Endothelial cell of umbilical vein (primary cell): ENCODE results near the gene TMPRSS5. TPM values are rescaled to one million over a fixed set of nuclear protein-coding genes. Genes with fewer than 3 reads are reported as not detected.

ENCODE experiments used
- BruUV-seq: library from RNA; stranded (reverse); fragments of 400-500 nt; replicated peaks from 2 replicates; lab custom pipeline; 2021; lab: Mats Ljungman, UMichigan
- CTCF ChIA-PET: fragments of 300-600, 350-600 bp; sonication (Branson Sonifier 250); formaldehyde crosslinking; loops from one replicate; lab custom pipeline; 2021; ENCODE audit warnings: antibody characterized with exemption, inconsistent platforms; lab: Charles Lee
- POLR2A ChIA-PET: fragments of 300-600, 350-600 bp; sonication (Branson Sonifier 250); formaldehyde crosslinking; loops from one replicate; lab custom pipeline; 2021; ENCODE audit warnings: antibody characterized with exemption, inconsistent platforms; lab: Charles Lee
- DNase-seq: peaks from one replicate; pipeline ENCODE4 v3.0.0-alpha.2; 2011; ENCODE audit warnings: low read depth, low spot score
- FAIRE-seq: peaks from 2 replicates; lab custom pipeline; 2011; peaks lifted over from hg19 to GRCh38; lab: Jason Lieb, UNC
- H2AFZ ChIP-seq: 2 replicates; pipeline ENCODE4 v1.6.0; 2012; ENCODE audit warnings: low read depth, low read length, control low read depth, inconsistent platforms
- H3K27ac ChIP-seq: 2 replicates; pipeline ENCODE4 v1.5.1; 2011; ENCODE audit warnings: low read depth, mild to moderate bottlenecking, control low read depth, low read length, moderate library complexity; ENCODE audit not compliant: insufficient read depth
- H3K27me3 ChIP-seq, 2 experiments: 2 replicates each; pipeline versions ENCODE4 v1.6.0 to v1.6.1; 2011; ENCODE audit warnings: low read length in 2 of 2, mixed read lengths in 1 of 2; ENCODE audit not compliant: control insufficient read depth in 2 of 2, insufficient read depth in 2 of 2
- H3K36me3 ChIP-seq, 2 experiments: 2 replicates in 1 of 2; 3 replicates in 1 of 2; pipeline ENCODE4 v1.5.1; 2011; ENCODE audit warnings: low read length in 2 of 2, mild to moderate bottlenecking in 1 of 2, moderate library complexity in 1 of 2; ENCODE audit not compliant: control insufficient read depth in 2 of 2, insufficient read depth in 2 of 2; ENCODE audit errors: extremely low read depth in 1 of 2
- H3K4me1 ChIP-seq: 3 replicates; pipeline ENCODE4 v1.5.1; 2011; ENCODE audit warnings: mild to moderate bottlenecking, low read length; ENCODE audit not compliant: control insufficient read depth, insufficient read depth; ENCODE audit errors: extremely low read depth
- H3K4me2 ChIP-seq: 2 replicates; pipeline ENCODE4 v1.6.1; 2011; ENCODE audit warnings: low read length, control low read depth, mixed read lengths; ENCODE audit not compliant: insufficient read depth
- H3K4me3 ChIP-seq, 3 experiments: fragments of 200-600 bp in 1 of 3; sonication (generic), shearing (Covaris generic) in 1 of 3; replicated peaks in 1 of 3; 2 replicates each; pipeline ENCODE4 v1.5.1; 2011 to 2016; ENCODE audit warnings: control low read depth in 3 of 3, low read length in 3 of 3, mild to moderate bottlenecking in 2 of 3, inconsistent platforms in 1 of 3, low read depth in 1 of 3, moderate library complexity in 1 of 3; ENCODE audit not compliant: insufficient read depth in 1 of 3
- H3K79me2 ChIP-seq: 2 replicates; pipeline ENCODE4 v1.6.0; 2012; ENCODE audit warnings: low read length, inconsistent platforms; ENCODE audit not compliant: control insufficient read depth, insufficient read depth
- H3K9ac ChIP-seq: replicated peaks from 2 replicates; pipeline ENCODE3; 2011; ENCODE audit warnings: low read length, control low read depth; ENCODE audit not compliant: insufficient read depth; ENCODE audit errors: extremely low read depth
- H3K9me1 ChIP-seq: replicated peaks from 3 replicates; pipeline ENCODE4 v1.6.0; 2011; ENCODE audit warnings: mild to moderate bottlenecking, low read length; ENCODE audit not compliant: control insufficient read depth, insufficient read depth; ENCODE audit errors: extremely low read depth
- H3K9me3 ChIP-seq: replicated peaks from 2 replicates; pipeline ENCODE4 v1.5.1; 2012; ENCODE audit warnings: low read length, inconsistent platforms; ENCODE audit not compliant: control insufficient read depth, insufficient read depth
- H4K20me1 ChIP-seq: replicated peaks from 2 replicates; pipeline ENCODE3; 2011; ENCODE audit warnings: mild to moderate bottlenecking, low read length; ENCODE audit not compliant: control insufficient read depth, insufficient read depth; ENCODE audit errors: extremely low read depth
- CTCF ChIP-seq, 2 donors: IDR thresholded peaks; 1 replicate in 1 of 2; 2 replicates in 1 of 2; pipeline ENCODE4 v1.5.1; 2011; ENCODE audit warnings: low read length in 2 of 2, mild to moderate bottlenecking in 2 of 2, moderate library complexity in 2 of 2, control low read depth in 1 of 2, inconsistent platforms in 1 of 2, low read depth in 1 of 2; ENCODE audit not compliant: insufficient read depth in 1 of 2; ENCODE audit errors: extremely low read depth in 1 of 2
- EZH2 ChIP-seq: IDR thresholded peaks from 2 replicates; pipeline ENCODE4 v1.6.1; 2012; ENCODE audit warnings: borderline replicate concordance, low read depth, mild to moderate bottlenecking, moderate library complexity, low read length, inconsistent platforms; ENCODE audit not compliant: severe bottlenecking
- FOS ChIP-seq: IDR thresholded peaks from 2 replicates; pipeline ENCODE4 v1.6.1; 2011; ENCODE audit warnings: mild to moderate bottlenecking, low read length, moderate library complexity, borderline replicate concordance; ENCODE audit not compliant: insufficient read depth
- GATA2 ChIP-seq: IDR thresholded peaks from 2 replicates; pipeline ENCODE4 v1.7.0; 2011; ENCODE audit warnings: low read depth, mild to moderate bottlenecking, moderate library complexity, mixed read lengths, low read length; ENCODE audit not compliant: insufficient read length, insufficient read depth
- JUN ChIP-seq: IDR thresholded peaks from 2 replicates; pipeline ENCODE4 v1.6.1; 2011; ENCODE audit warnings: borderline replicate concordance, low read depth; ENCODE audit not compliant: insufficient read length, insufficient read depth
- MAX ChIP-seq: IDR thresholded peaks from 2 replicates; pipeline ENCODE4 v1.6.1; 2011; ENCODE audit not compliant: insufficient read depth, insufficient read length
- MYC ChIP-seq: IDR thresholded peaks from one replicate; pipeline ENCODE4 v1.6.1; 2011; ENCODE audit warnings: mild to moderate bottlenecking, low read depth, low read length
- POLR2A ChIP-seq: IDR thresholded peaks from 2 replicates; pipeline ENCODE4 v1.6.1; 2012; ENCODE audit warnings: low read depth, mild to moderate bottlenecking, control low read depth, low read length
- POLR2AphosphoS5 ChIP-seq: IDR thresholded peaks from 2 replicates; pipeline ENCODE4 v1.6.1; 2012; ENCODE audit warnings: low read depth, mild to moderate bottlenecking, control low read depth, low read length, moderate library complexity; ENCODE audit not compliant: insufficient read depth
- dilution Hi-C: fragments of 300-500 bp; cut with MboI; formaldehyde crosslinking; loops from one replicate; pipeline ENCODE4 v1.15.0; 2019; ENCODE audit warnings: low sequenced_read_pairs; ENCODE audit not compliant: extremely low pct_ligation_motif_present
- intact Hi-C: fragments of 100-400 bp; cut with micrococcal nuclease; formaldehyde crosslinking; loops from one replicate; pipeline ENCODE4 v1.10.0; 2022
- polyA plus RNA-seq, 4 experiments: library from polyadenylated mRNA; depleted of rRNA in 3 of 4; stranded (reverse) in 3 of 4; unstranded in 1 of 4; fragments of >200 nt; gene quantifications; 2 replicates each; pipeline versions ENCODE4 v1.2.1 to v1.2.3, GENCODE V29; 2011 to 2012; ENCODE audit warnings: missing spikeins in 1 of 4
- total RNA-seq: library from RNA; stranded (reverse); gene quantifications from 2 replicates; pipeline ENCODE4 v1.2.3, GENCODE V29; 2021

The TMPRSS5 gene
- total and polyA plus RNA-seq, 2 donors (not counting 3 experiments of a cell fraction or from before 2014, with no cell fraction given) = 0.40 to 0.64 TPM

- POLR2A ChIA-PET = no interaction called here
- H3K79me2 ChIP-seq = no peaks in the 10 kb centered on the region
- no peak overlapping the region for H3K9ac ChIP-seq
- H3K4me3 ChIP-seq = no peak overlapping the region
- BruUV-seq = no TSS peak
- no peaks in the 10 kb centered on the region for H3K36me3 ChIP-seq
- H3K27ac ChIP-seq = no peak overlapping the region
- H3K27me3 ChIP-seq = no peaks in the 10 kb centered on the region
- H3K9me1 ChIP-seq = no peaks in the 10 kb centered on the region
- no peak overlapping the region for H2AFZ ChIP-seq
- no peak overlapping the region for H3K4me2 ChIP-seq
- intact Hi-C loops (no loop called here), dilution Hi-C loops (no loop called here)
- H3K4me1 ChIP-seq = no peaks in the 10 kb centered on the region
- TF ChIP-seq FOS (no peak), GATA2 (no peak), POLR2A (no peak), MYC (no peak), JUN (no peak), EZH2 (no peak), MAX (no peak), POLR2AphosphoS5 (no peak), CTCF (IDR thresholded peaks at IDR 0.05; ENCODE audit: extremely low read depth in 1 of 2, insufficient read depth in 1 of 2, low read depth in 1 of 2, low read length in 2 of 2) (no peak)
- DNase-seq (no peak), FAIRE-seq (no peak)
- CTCF ChIA-PET = no interaction called here
- H3K9me3 ChIP-seq = no peaks in the 10 kb centered on the region
- H4K20me1 ChIP-seq = no peaks in the 10 kb centered on the region
These were observed 41.0 kb downstream of the TMPRSS5 start for GRCh38 chr11:113664981-113665710.
